Neural progenitor cell (in vitro differentiated cells): ENCODE results near the gene DNLZ. TPM values are rescaled to one million over a fixed set of nuclear protein-coding genes. Genes with fewer than 3 reads are reported as not detected.
A peak's percentile ranks its signal among the peaks of the same experiment; 100 is the strongest.

Experiments used
- DNase-seq: peaks from one replicate; pipeline ENCODE4 v3.0.0-alpha.2; 2016; ENCODE audit warnings: low spot score
- H2AFZ ChIP-seq: fragments of 200-600 bp; sonication (generic); replicated peaks from 2 replicates; pipeline ENCODE4 v1.6.1; 2016; ENCODE audit warnings: antibody characterized with exemption
- H3F3A ChIP-seq: fragments of 200-600 bp; sonication (generic); 2 replicates; pipeline ENCODE4 v1.6.1; 2016; ENCODE audit warnings: antibody characterized with exemption, low read depth
- H3K27ac ChIP-seq: fragments of 200-600 bp; sonication (generic); 2 replicates; pipeline ENCODE4 v1.5.1; 2016; ENCODE audit warnings: mild to moderate bottlenecking
- H3K27me3 ChIP-seq: fragments of 200-600 bp; sonication (generic); 2 replicates; pipeline ENCODE4 v1.6.1; 2016; ENCODE audit warnings: mild to moderate bottlenecking, moderate library complexity
- H3K36me3 ChIP-seq: fragments of 200-600 bp; sonication (generic); 2 replicates; pipeline ENCODE4 v1.5.1; 2016
- H3K4me1 ChIP-seq: fragments of 200-600 bp; sonication (generic); 2 replicates; pipeline ENCODE4 v1.6.1; 2016; ENCODE audit warnings: mixed run types
- H3K4me2 ChIP-seq: fragments of 200-600 bp; sonication (generic); 2 replicates; pipeline ENCODE4 v1.6.1; 2016
- H3K4me3 ChIP-seq: fragments of 200-600 bp; sonication (generic); 2 replicates; pipeline ENCODE4 v1.5.1; 2016
- H3K79me2 ChIP-seq: fragments of 200-600 bp; sonication (generic); 2 replicates; pipeline ENCODE4 v1.6.1; 2016; ENCODE audit warnings: low read depth
- H3K9ac ChIP-seq: fragments of 200-600 bp; sonication (generic); 2 replicates; pipeline ENCODE4 v1.6.1; 2016
- H3K9me3 ChIP-seq: fragments of 200-600 bp; sonication (generic); 2 replicates; pipeline ENCODE4 v1.5.1; 2016; ENCODE audit warnings: low read depth
- H4K20me1 ChIP-seq: fragments of 200-600 bp; sonication (generic); 2 replicates; pipeline ENCODE4 v1.6.1; 2016; ENCODE audit warnings: low read depth
- H3K27ac Mint-ChIP-seq: 3 replicates; pipeline ENCODE4 v1.8.0; 2021; ENCODE audit warnings: mixed read lengths
- H3K27me3 Mint-ChIP-seq: 2 replicates; pipeline ENCODE4 v1.8.0; 2022; ENCODE audit warnings: low read depth, mild to moderate bottlenecking, inconsistent platforms, moderate library complexity, mixed read lengths; ENCODE audit not compliant: insufficient read depth
- H3K36me3 Mint-ChIP-seq: 3 replicates; pipeline ENCODE4 v1.8.0; 2021; ENCODE audit warnings: mixed read lengths
- H3K4me1 Mint-ChIP-seq: 3 replicates; pipeline ENCODE4 v1.8.0; 2021; ENCODE audit warnings: mixed read lengths
- H3K4me3 Mint-ChIP-seq: 3 replicates; pipeline ENCODE4 v1.8.0; 2021; ENCODE audit warnings: mild to moderate bottlenecking, moderate library complexity, mixed read lengths
- H3K9me3 Mint-ChIP-seq: 3 replicates; pipeline ENCODE4 v1.8.0; 2020; ENCODE audit warnings: mixed read lengths
- CTCF ChIP-seq: fragments of 200-600 bp; sonication (generic); IDR thresholded peaks from 2 replicates; pipeline ENCODE4 v1.5.1; 2017; ENCODE audit warnings: antibody characterized with exemption, mild to moderate bottlenecking
- EZH2 ChIP-seq: fragments of 200-600 bp; sonication (generic); IDR thresholded peaks from 2 replicates; pipeline ENCODE4 v1.6.1; 2017; ENCODE audit warnings: antibody characterized with exemption, mild to moderate bottlenecking, moderate library complexity
- EZH2phosphoT487 ChIP-seq: fragments of 200-600 bp; sonication (generic); IDR thresholded peaks from 2 replicates; pipeline ENCODE4 v1.6.1; 2017; ENCODE audit warnings: antibody characterized with exemption
- total RNA-seq: library from RNA; depleted of rRNA; stranded (reverse); fragments of >200 nt; gene quantifications from 2 replicates; pipeline ENCODE4 v1.2.3, GENCODE V29; 2015; ENCODE audit warnings: low replicate concordance

DNLZ gene
- total RNA-seq, 1 donor from 2014 or later: 3.4 TPM

- Histone ChIP-seq H3K9me3 (no peaks in the 10 kb centered on the region), H2AFZ (no peak overlapping the region), H3K4me2 (no peak overlapping the region), H3K36me3 (no peaks in the 10 kb centered on the region), H4K20me1 (peaks cover 51% of the 10 kb centered on the region), H3F3A (peaks cover 5% of the 10 kb centered on the region), H3K27me3 (no peaks in the 10 kb centered on the region), H3K27ac (no peak overlapping the region), H3K4me3 (no peak overlapping the region), H3K4me1 (peaks cover 13% of the 10 kb centered on the region), H3K9ac (no peak overlapping the region), H3K79me2 (peaks cover 29% of the 10 kb centered on the region)
- TF ChIP-seq EZH2phosphoT487 (no peak), CTCF (no peak), EZH2 (no peak)
- Mint-ChIP-seq H3K4me1 (peaks cover 13% of the 10 kb centered on the region), H3K9me3 (no peaks in the 10 kb centered on the region), H3K4me3 (no peak overlapping the region), H3K36me3 (no peaks in the 10 kb centered on the region), H3K27ac (no peak overlapping the region), H3K27me3 (peaks cover 4% of the 10 kb centered on the region)
- no peak for DNase-seq
These were observed 30.5 kb downstream of the DNLZ start for GRCh38 chr9:136333045-136333444.

DNA sequence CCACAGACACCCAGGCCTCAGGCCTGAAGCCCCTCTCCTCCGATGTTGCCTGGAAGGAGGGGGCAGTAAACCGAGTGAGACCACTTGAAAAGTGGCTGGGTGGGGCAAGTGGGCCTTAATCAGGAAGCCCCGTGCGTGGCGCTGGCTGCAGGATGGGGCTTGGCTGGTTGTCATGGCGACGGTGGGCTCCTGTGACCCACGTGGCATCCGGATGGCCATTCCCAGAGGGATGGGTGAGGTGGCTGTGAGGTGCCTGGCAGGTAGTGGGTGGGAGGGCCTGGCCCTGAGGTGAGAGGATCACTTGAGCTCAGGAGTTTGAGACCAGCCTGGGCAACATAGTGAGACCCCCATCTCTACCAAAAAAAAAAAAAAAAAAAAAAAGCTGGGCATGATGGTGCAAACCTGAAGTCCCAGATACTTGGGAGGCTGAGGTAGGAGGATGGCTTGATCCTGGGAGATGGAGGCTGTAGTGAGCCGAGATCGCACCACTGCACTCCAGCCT is 31.0 kb downstream of the DNLZ start:
- Histone ChIP-seq H3K4me3 (no peak overlapping the region), H3K9ac (no peak overlapping the region), H3K27me3 (no peaks in the 10 kb centered on the region), H4K20me1 (peaks cover 51% of the 10 kb centered on the region), H3F3A (peaks cover 6% of the 10 kb centered on the region), H3K79me2 (peaks cover 34% of the 10 kb centered on the region), H3K4me2 (no peak overlapping the region), H3K27ac (no peak overlapping the region), H3K4me1 (peaks cover 16% of the 10 kb centered on the region), H3K36me3 (no peaks in the 10 kb centered on the region), H2AFZ (no peak overlapping the region), H3K9me3 (no peaks in the 10 kb centered on the region)
- TF ChIP-seq CTCF (no peak), EZH2phosphoT487 (no peak), EZH2 (no peak)
- Mint-ChIP-seq H3K36me3 (no peaks in the 10 kb centered on the region), H3K27me3 (peaks cover 4% of the 10 kb centered on the region), H3K4me1 (peaks cover 13% of the 10 kb centered on the region), H3K4me3 (no peak overlapping the region), H3K27ac (no peak overlapping the region), H3K9me3 (no peaks in the 10 kb centered on the region)
- no peak for DNase-seq

- Histone ChIP-seq H3K4me1 (peaks cover 19% of the 10 kb centered on the region), H3K9me3 (no peaks in the 10 kb centered on the region), H4K20me1 (peaks cover 51% of the 10 kb centered on the region), H3K27ac (no peak overlapping the region), H3K9ac (no peak overlapping the region), H3K79me2 (peaks cover 34% of the 10 kb centered on the region), H3K4me2 (no peak overlapping the region), H3K27me3 (no peaks in the 10 kb centered on the region), H2AFZ (no peak overlapping the region), H3K4me3 (no peak overlapping the region), H3F3A (peaks cover 9% of the 10 kb centered on the region), H3K36me3 (no peaks in the 10 kb centered on the region)
- H3K4me3 Mint-ChIP-seq: no peak overlapping the region
- H3K27me3 Mint-ChIP-seq: peaks cover 4% of the 10 kb centered on the region
- no peaks in the 10 kb centered on the region for H3K36me3 Mint-ChIP-seq
- H3K27ac Mint-ChIP-seq: no peak overlapping the region
- no peaks in the 10 kb centered on the region for H3K9me3 Mint-ChIP-seq
- TF ChIP-seq EZH2 (no peak), EZH2phosphoT487 (no peak), CTCF (no peak)
- peak; percentile 29 for DNase-seq
- H3K4me1 Mint-ChIP-seq: peaks cover 14% of the 10 kb centered on the region
These were observed 31.7 kb downstream of the DNLZ start for GRCh38 chr9:136331556-136332481.
